GM12875 (cell line): ENCODE data around the gene SERPINB1.
"Not testable (repeated sequence)": the region's sequence is repeated elsewhere in the genome, so short reads cannot be mapped to it uniquely, and the experiment has no call there.

ENCODE experiments used
- H3K4me3 ChIP-seq: one replicate; pipeline ENCODE4 v1.5.1; 2011; ENCODE audit warnings: low read depth, low read length, control low read depth
- TF ChIP-seq, protein P1 (sequence below): IDR thresholded peaks from 2 replicates; pipeline ENCODE4 v1.5.1; 2011; ENCODE audit warnings: low read depth, mild to moderate bottlenecking, control low read depth, inconsistent platforms, low read length, moderate library complexity, borderline replicate concordance; ENCODE audit not compliant: insufficient read depth

Gene SERPINB1

DNA sequence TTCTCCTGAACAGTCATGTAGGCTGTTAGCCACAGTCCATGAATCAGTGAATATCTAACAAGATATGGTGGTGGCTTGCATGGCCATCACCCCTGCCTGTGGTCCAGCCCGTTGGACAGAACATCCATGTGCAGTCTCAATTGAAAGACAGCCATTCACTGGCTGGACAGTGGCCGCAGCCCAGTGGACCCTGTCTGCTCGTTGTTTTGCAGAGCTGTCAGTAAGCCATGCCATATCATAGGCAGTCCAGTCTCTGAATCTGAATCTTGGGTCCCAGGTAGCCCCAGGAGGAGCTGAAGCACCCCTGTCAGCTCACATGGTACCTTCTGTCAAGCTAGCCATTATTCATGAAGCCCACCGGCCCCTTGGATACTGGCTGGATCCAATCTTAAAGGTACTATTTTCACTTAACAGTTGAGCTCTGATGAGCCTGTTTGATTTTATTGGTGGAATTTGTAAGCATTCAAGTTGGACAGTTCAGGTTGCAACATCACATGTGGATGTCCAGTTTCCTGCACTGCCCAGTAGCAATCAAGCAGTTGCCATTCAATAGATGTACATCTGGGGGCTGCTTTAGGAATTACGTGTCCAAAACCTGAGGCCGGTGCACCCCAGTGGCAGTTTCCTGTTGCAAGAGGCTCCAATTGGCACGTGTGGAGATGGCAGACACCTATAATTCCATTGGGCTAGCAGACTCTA, 37.8 kb downstream of the SERPINB1 start:
- TF ChIP-seq, protein P1, sequence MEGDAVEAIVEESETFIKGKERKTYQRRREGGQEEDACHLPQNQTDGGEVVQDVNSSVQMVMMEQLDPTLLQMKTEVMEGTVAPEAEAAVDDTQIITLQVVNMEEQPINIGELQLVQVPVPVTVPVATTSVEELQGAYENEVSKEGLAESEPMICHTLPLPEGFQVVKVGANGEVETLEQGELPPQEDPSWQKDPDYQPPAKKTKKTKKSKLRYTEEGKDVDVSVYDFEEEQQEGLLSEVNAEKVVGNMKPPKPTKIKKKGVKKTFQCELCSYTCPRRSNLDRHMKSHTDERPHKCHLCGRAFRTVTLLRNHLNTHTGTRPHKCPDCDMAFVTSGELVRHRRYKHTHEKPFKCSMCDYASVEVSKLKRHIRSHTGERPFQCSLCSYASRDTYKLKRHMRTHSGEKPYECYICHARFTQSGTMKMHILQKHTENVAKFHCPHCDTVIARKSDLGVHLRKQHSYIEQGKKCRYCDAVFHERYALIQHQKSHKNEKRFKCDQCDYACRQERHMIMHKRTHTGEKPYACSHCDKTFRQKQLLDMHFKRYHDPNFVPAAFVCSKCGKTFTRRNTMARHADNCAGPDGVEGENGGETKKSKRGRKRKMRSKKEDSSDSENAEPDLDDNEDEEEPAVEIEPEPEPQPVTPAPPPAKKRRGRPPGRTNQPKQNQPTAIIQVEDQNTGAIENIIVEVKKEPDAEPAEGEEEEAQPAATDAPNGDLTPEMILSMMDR: no peak
- H3K4me3 ChIP-seq: no peak overlapping the region

DNA sequence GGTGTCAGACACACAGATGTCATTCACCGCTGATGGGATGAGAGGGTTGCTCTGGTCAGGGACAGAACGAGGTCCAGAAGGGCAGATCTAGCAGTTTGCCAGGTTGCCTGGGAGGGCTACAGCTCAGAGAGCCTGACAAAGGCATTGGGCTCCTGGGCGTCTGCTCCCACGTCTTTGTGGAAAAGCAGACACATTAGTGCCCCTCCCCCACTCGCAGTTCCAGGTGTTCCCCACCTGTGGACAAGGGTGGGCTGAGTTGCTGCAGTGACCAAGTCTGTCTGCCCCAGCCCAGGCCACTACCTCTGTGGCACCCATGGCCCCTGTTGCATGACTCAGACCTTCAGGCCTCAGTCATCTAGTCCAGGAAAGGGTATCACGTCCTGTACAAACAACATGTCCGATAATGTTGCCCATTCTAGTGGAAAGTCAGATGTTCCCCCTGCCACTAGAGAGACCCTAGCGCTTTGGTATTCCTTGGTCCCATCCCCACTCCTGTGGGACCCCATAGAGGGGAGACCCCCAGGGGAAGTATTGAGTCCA, 39.1 kb downstream of the SERPINB1 start:
- TF ChIP-seq, protein P1: no peak

DNA sequence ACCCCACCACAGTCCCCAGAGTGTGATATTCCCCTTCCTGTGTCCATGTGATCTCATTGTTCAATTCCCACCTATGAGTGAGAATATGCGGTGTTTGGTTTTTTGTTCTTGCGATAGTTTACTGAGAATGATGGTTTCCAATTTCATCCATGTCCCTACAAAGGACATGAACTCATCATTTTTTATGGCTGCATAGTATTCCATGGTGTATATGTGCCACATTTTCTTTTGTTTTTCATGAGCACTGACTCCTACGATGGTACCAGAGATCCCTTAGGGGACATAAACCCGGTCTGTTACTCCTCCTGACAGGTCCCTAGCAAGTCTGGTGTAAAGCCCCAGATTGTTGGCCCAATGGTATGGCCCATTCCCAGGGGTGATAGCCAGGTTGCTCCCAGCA, 40.0 kb downstream of the SERPINB1 start:
- H3K4me3 ChIP-seq: not testable (repeated sequence)

More for the DNA sequence above, 39.1 kb downstream of the SERPINB1 start:
- H3K4me3 ChIP-seq: no peak overlapping the region

DNA sequence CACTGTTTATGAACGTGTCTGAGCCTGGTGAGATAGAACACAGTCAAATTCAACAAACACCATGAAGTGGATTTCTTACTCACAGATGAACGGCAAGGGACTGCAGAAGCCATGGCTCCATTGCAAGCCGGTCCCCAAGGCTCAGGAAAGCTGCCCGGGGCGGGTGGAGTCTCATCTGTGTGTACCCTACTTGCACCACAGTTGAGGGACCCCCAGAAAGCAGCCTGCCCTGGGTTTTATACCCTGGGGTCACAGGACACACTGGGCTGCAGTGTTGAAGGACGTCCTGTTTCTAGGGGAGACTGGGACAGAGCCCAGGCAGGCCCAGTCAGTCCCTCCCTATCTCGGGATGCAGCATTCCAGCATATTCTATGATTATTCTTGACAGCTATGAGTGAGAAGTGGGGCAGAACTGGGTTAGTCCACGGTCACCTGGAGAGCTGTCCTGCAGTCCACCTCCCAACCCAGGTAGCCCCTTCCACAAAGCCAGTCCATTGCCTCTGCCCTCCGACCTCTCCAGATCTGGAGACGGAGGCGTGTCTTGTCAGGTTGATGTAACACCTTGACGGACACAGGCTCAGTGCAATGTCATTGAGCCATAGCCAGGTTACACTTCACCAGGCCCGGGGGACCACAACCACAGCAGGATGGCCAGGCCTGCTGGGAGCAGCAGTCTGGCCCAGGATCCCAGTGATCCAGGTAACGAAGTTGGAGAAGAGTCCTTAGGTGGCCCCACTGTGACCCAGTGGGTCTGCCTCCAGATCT, 40.9 kb downstream of the SERPINB1 start:
- TF ChIP-seq, protein P1: no peak
- H3K4me3 ChIP-seq: no peak overlapping the region

DNA sequence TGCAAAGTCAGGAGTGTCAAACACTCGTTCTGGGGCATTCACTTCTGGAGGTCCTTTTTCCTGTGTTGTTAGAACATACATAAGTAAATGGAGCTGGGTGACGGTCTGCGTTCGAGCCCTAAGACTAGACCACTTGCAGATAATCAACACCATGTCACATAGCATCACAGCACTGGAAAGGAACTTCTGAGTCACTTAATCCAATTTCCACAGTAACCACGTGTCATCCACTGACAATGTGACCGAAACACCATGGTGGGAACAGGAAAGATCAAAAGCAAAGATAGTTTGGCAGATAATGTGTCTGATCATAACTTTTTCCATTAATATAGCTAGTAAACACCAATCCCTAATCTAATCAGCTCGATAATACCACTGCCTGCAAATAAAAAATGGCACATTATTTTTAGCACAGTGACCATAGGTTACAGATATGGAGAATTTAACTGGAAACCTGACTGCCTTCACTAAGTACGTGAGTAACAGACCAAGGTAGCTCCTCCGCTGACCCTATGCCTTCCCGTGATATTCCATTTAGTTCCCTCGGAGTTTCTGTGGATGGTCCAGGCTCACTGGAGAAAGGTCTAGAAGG, 41.6 kb downstream of the SERPINB1 start:
- no peak overlapping the region for H3K4me3 ChIP-seq
- TF ChIP-seq, protein P1: no peak

DNA sequence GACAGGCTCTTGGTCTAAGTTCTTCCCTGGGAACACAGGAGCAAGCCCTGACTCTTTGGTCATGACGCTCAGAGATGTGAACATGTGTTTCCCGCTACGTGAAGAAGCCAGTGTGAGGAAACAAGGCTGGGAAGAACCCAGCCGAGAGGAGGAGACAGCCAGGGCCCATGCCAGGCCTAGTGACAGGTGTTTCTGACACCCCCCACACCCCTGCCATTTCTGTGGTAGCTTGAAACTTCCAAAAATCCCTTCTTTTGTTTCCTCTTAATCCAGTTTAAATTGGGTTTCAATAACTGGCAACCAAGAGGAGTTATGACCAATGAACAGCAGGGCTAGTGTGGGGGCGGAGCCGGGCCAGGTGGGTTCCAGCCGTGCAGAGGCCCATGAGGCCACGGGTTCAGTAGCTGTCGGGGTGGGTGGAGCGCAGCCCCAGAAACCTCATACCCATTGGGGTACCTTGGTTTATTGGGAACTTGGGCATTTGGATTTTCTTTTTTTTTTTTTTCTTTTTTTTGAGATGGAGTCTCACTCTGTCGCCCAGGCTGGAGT, 43.0 kb downstream of the SERPINB1 start:
- no peak overlapping the region for H3K4me3 ChIP-seq

DNA sequence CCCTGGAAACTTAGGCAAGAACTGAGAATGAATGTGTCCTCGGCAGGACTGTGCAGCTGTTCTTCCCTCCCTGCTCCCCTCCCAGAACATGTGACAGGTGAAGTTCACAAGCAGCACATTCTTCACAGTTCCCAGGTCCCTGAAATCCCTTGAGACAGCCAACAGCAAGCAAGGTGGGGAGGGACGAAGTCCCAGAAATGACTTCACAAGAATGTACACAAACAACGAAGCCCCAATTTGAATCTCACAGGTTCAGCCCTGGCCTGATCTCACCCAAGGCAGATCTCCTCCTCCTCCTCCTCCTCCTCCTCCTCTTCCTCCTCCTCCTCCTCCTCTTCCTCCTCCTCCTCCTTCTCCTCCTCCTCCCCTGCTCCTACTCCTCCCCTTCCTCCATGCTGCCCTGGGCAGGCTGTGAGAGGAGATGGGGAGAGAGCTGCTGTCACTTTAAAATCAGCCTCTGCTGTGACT, 44.1 kb downstream of the SERPINB1 start:
- TF ChIP-seq, protein P1: no peak
- H3K4me3 ChIP-seq: no peak overlapping the region

More for the DNA sequence above, 43.0 kb downstream of the SERPINB1 start:
- TF ChIP-seq, protein P1: no peak
